NCI-H524 (cell line): ENCODE results near the gene ACER1.
A peak's percentile ranks its signal among the peaks of the same experiment; 100 is the strongest.
"Not testable (repeated sequence)": the region's sequence is repeated elsewhere in the genome, so short reads cannot be mapped to it uniquely, and the experiment has no call there.

Source experiments
- DNase-seq, 2 experiments: peaks; one replicate each; lab custom pipeline; 2025; lab: John Stamatoyannopoulos, UW

ACER1 gene

GRCh38 chr19:6333439-6333838, at the start of gene ACER1:
TSS of gene ACER1 (minus strand) at chr19:6333612. CDS start at chr19:6333551, 61 bp downstream.
- DNase-seq: no peak

GRCh38 chr19:6383188-6383587, 49.8 kb upstream of the ACER1 start:
- no peak for DNase-seq

- no peak for DNase-seq
These were observed 47.8 kb upstream of the ACER1 start for GRCh38 chr19:6381030-6381750.

- DNase-seq: no peak
These were observed 46.3 kb upstream of the ACER1 start for GRCh38 chr19:6379744-6380143.

- DNase-seq: peak in 1 of 2 experiments; percentile 14
These were observed 45.1 kb upstream of the ACER1 start for GRCh38 chr19:6378486-6378885.

- no peak for DNase-seq
These were observed 44.6 kb upstream of the ACER1 start for GRCh38 chr19:6378041-6378440.

GRCh38 chr19:6376512-6377190, 43.2 kb upstream of the ACER1 start:
- DNase-seq: no peak

- DNase-seq: no peak
These were observed 42.1 kb upstream of the ACER1 start, which contains the start of gene PSPN for GRCh38 chr19:6375411-6376010. TSS of gene PSPN (minus strand) at chr19:6375933. CDS start at chr19:6375849, 84 bp downstream.

GRCh38 chr19:6374711-6375410, 41.4 kb upstream of the ACER1 start:
- DNase-seq: no peak

- no peak for DNase-seq
These were observed 40.8 kb upstream of the ACER1 start for GRCh38 chr19:6374161-6374709.

GRCh38 chr19:6373813-6374108, 40.3 kb upstream of the ACER1 start:
- no peak for DNase-seq

- DNase-seq: peak; percentile 95 to 97
These were observed 39.8 kb upstream of the ACER1 start for GRCh38 chr19:6373096-6373812.

- DNase-seq: peak; percentile 100
These were observed 39.2 kb upstream of the ACER1 start, which contains the start of gene ALKBH7 for GRCh38 chr19:6372594-6373095. TSS of gene ALKBH7 (plus strand) at chr19:6372794. CDS start at chr19:6372821, 27 bp downstream.

GRCh38 chr19:6364353-6364752, 30.9 kb upstream of the ACER1 start:
- no peak for DNase-seq

GRCh38 chr19:6362351-6362801, 29.0 kb upstream of the ACER1 start:
- no peak for DNase-seq

- DNase-seq: peak in 1 of 2 experiments; percentile 38
These were observed 28.6 kb upstream of the ACER1 start for GRCh38 chr19:6362027-6362350.

GRCh38 chr19:6360857-6361216, 27.4 kb upstream of the ACER1 start:
- DNase-seq: not testable (repeated sequence)

- not testable (repeated sequence) for DNase-seq
These were observed 27.0 kb upstream of the ACER1 start for GRCh38 chr19:6360445-6360844.

GRCh38 chr19:6359568-6360341, 26.3 kb upstream of the ACER1 start:
- no peak for DNase-seq

- peak in 1 of 2 experiments; percentile 22 for DNase-seq
These were observed 24.6 kb upstream of the ACER1 start for GRCh38 chr19:6358003-6358402.

GRCh38 chr19:6357174-6357573, 23.8 kb upstream of the ACER1 start:
- DNase-seq: no peak
